ENCODE data around the gene PRRX2.

- no peak for TF ChIP-seq CTCF (IDR thresholded peaks at IDR 0.05)
- TF ChIP-seq EZH2 (IDR thresholded peaks at IDR 0.05; ENCODE audit: borderline replicate concordance, insufficient read depth, low read depth, low read length, poor library complexity, severe bottlenecking): no peak
Measured at GRCh38 chr9:129661029-129661428, 4.4 kb upstream of the PRRX2 start.
